ENCODE measurements around the gene EEF1AKMT4.

The EEF1AKMT4 gene

GRCh38 chr3:184249412-184250166 is at the start of gene EEF1AKMT4:
TSS of gene EEF1AKMT4 (plus strand) at chr3:184249672. CDS start at chr3:184249695, 23 bp downstream.
- DNase-seq = peak; percentile 95

DNA sequence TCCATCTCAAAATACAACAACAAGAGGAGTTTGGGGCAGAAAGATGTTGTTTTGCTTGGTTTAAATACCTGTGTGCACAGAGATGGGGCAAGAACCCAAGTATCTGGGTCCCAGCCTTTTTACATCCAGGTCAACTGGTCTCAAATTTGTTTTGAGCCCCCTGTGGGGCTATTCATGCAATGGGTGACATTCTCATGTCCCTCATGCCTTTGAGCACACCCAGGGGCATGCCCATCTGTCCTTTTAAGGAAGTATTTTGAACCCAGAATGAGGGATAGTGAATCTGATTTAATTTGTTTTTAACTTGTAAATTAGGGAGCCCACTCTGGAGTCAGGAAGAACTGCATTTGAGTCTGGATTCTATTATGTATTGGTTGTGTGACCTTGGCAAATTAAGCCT is 48.6 kb upstream of the EEF1AKMT4 start:
- DNase-seq = no peak

DNA sequence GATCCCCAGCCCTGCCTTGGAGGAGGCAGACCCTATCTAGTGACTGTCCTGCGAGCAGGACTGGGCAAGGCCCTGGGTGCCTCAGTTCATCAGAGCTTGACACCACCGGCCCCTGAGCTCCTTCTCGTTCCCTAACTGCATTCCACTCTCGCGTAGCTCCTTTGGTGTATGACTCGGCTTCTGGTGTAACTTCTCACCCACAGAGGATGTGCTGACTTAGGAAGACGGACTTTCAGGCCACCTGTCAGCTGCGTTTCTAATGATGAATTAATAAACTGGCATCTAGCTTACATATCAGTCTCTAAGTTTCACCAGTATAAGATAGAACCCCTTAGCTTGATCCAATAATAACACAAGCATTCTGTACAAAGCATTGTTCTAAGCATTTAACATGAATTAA is 45.9 kb upstream of the EEF1AKMT4 start:
- DNase-seq = no peak

- DNase-seq = no peak
These were observed 40.1 kb upstream of the EEF1AKMT4 start for GRCh38 chr3:184209146-184209923.

DNA sequence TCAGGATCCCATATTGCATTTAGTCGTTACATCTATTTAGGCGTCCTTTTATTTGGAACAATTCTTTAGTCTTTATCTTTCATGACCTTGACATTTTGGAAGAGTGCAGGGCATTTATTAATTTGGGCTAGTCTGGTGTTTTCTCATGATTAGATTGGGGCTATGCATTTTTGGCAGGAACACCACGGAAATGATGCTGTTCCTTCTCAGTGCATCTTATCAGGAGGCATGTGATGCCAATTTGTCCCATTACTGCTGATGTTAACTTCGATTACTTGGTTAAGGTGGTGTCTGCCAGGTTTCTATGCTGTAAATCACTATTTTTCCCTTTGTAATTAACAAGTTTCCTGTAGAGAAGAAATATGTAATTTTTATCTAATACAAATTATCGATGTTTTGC is 38.2 kb upstream of the EEF1AKMT4 start:
- no peak for DNase-seq

DNA sequence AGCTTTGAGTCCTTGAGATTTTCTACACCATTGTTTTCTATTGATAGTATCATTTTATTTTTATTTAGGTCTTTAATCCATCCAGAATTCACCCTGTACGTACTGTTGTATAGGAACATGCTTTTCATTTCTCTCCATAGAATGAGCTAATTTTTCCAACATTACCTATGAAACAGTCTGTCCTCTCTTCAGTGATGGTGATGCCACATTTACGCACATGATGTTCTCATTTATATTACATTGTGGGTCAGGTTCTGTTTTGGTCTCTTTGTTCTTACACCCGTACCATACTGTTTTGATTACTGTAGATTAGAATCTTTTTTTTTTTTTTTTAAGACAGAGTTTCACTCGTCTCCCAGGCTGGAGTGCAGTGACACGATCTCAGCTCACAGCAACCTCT is 37.8 kb upstream of the EEF1AKMT4 start:
- no peak for DNase-seq

DNA sequence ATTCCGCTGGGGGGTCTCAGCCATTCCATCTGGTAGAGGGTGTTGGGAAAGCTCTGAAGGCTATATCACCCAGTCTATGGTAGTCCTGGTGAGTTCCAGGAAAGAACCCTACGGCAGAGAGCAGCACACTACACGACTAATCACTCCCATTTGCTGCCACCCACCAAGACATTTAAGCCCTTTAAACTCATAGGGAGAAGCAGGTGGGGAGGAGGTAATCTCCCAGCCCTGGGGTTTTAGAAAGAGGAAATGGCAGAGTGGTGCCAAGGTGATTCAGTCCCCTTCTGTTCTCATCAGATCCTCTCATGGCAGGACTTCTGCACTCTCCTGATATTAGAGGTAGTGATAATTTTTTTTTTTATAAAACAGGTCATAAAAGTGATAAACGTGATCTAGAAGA is 30.7 kb upstream of the EEF1AKMT4 start:
- DNase-seq = no peak

- no peak for DNase-seq
These were observed 27.0 kb upstream of the EEF1AKMT4 start for GRCh38 chr3:184222521-184222920.

GRCh38 chr3:184223946-184224345 is 25.5 kb upstream of the EEF1AKMT4 start:
- no peak for DNase-seq

DNA sequence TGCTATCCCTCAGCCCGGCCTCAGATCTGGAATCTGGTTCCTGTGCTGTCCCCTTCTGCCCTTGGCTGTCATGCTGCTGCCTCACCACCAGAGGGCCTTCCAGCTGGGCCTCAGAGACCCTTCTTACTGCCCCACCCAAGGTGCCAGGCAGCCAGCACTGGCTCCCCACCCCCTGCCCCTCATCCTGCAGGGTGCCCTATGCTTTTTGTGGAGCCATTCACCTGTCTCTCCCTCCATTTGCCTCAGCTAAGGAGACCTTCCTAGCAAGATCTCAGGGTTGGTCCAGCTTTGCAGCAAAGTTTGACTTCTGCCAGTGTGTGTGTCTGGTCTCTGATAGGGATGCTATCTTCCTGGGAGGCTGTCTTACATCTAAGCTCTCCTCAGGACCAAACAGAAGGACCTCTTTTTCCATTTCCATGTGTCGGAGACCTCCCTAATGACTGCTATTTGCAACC is 22.0 kb upstream of the EEF1AKMT4 start:
- DNase-seq = peak; percentile 55

DNA sequence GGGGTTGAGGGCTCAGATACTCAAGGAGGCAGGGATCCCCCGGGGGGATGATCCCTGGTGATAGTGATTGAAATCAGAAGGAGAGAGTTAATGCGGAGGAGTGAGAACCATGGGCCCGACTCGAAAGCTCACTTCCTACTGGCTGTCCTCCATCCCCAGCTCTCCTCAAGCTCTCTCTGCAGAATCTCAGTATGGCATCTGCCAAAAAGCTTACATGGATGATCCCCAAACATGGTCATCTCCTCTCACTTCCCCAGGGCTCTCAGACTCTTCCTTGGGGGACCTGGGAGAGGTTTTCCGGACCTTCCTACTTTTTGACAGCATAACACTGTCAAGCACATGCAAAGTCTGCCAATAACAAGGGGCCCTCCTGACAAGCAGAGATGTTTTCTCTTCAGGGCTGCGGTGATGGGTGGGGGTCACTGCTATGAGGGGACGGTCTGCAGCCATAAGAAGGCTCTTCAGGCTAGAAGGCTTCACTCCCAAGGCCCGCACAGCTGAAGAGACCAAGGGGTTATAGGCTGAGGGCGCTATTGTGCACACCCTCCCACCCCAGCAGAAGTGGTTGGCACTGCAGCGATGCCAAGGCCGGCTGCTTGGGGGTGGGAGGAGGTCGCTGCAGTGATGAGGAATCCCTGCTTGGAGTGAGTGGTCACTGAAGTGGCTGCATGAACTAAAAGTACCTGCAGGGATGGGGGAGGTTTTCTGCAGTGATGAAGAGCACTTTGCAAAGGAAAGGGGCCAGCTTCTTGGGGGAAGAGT is 20.9 kb upstream of the EEF1AKMT4 start:
- DNase-seq = no peak

DNA sequence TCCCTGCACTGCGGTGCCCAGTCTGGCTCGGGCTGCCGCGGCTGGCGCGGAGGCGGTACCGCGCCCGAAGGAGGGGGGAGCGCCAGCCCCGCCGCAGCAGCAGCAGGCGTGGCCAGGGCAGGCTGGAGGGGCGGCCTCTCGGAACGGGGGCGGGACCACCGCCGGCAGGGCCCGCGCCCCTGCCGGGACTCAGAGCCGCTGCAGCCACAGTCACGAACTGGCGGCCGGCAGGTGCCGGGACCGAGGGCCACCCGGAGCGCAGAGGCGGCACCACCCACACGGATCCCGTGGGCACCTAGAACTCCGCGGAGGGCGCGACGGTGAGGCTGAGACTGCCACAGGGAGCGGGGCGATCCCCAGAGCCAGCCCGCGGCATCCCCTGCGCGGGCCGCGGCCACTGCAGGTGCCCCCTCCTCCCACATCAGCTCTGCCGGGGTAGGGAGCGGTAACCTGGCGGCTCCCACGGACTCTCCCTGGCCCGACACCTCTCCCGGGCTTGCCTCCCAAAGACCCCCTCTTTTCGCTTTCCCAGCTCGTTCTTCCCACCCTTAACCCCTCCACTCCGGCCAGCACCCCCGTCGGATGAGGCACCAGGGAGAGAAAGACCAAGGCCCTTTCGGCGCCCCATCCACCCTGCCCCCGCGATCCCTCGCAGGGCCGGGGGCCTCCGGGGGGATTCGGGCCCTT is 19.9 kb upstream of the EEF1AKMT4 start, which contains the start of gene VWA5B2:
VWA5B2 (plus strand) TSS at position 192 of the 687 bp plus-strand sequence. CDS start 944 bp downstream, outside the sequence.
- DNase-seq = peak; percentile 71

- DNase-seq = peak; percentile 23
These were observed 19.3 kb upstream of the EEF1AKMT4 start for GRCh38 chr3:184230081-184230602.

DNA sequence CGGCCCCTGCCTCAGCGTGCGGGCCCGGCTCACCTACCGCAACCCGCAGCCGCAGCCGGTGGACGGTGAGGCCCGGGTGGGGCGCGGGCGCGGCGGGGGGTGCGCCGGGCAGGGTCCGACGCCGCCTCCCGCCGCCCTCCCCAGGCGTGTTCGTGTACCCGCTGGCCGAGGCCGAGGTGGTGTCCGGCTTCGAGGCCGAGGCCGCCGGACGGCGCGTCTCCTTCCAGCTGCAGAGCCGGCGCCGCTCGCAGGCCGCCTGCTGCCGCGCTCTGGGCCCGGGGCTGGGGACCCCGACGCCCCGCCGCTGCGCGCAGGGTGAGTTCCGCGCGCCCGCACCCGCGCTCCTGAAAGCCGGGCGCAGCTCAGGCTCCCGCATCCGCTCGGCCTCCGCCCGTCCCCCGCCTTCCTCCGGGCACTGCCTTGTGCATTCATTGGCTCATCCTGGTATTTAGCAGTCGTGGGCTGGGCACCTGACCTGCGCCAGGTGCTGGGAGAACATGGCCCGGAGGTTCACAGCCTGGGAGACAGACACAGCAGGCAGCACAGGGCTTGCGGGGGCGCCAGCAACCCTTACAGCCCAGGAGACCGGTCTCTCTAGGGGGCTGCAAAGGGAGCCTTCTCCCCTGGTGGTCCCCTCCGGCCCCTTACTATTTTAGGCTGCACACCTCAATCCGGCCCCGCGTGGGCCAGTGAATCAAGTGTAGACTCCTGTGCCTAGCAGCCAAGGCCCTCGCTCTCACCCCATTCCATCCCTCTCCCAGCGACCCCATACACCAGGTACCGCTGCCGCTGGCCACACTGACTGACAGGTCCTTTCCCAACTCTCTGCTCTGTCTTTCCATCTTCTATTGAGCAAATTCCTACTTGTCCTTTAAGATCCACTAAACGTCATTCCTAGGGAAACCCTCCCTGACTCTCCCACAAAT is 18.6 kb upstream of the EEF1AKMT4 start:
- DNase-seq = no peak

DNA sequence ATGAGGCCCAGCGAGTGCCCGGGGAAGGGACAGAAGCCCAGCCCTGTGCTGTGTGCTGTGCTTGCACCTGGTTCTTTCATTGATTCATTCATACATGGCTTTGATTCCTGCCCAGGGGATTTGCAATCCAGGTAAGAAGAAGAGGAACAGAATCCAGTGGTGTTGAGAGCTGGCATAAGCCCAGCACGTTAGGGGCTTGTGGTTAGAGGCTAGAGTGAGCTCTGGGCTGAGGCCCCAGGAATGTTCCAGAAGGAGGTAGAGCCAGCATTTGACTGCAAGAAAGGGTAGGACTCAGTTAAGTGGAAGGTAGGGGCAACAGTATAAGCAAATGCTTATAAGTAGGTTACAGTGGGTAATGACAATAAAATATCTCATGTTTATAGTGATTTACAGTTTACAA is 17.8 kb upstream of the EEF1AKMT4 start:
- no peak for DNase-seq

- no peak for DNase-seq
These were observed 16.2 kb upstream of the EEF1AKMT4 start for GRCh38 chr3:184233127-184233843.

GRCh38 chr3:184234224-184234623 is 15.2 kb upstream of the EEF1AKMT4 start:
- no peak for DNase-seq

DNA sequence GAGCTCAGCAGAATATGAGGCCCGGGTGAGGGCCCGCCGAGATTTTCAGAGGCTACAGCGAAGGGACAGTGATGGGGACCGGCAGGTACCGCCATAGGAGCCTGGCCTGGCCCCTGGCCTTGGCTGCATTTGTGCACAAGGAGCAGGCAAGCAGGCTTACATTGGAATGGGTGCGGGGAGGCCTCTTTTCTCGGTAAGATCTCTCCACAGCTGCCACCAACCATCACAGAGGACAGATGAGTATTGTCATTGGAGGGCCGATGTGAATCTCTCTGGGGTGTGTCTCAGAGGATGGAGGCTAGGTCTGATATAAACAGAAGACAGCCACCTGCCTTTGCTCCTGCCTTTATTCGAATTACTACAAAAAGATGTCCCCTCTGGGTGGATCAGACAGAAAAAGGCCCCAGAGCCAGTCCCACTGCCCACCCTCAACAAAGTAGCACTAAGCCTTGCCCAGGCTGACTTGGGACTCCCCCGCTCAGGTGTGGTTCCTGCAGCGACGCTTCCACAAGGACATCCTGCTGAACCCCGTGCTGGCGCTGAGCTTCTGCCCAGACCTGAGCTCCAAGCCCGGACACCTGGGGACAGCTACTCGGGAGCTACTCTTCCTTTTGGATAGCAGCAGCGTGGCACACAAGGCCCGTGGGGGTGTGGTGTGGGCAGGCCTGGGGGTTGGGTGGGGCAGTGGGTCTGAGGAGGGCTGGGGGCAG is 14.6 kb upstream of the EEF1AKMT4 start:
- DNase-seq = no peak

- DNase-seq = no peak
These were observed 14.0 kb upstream of the EEF1AKMT4 start for GRCh38 chr3:184235381-184236032.
